Measurements from ENCODE around the gene SRPK2. TPM values are rescaled to one million over a fixed set of nuclear protein-coding genes. Genes with fewer than 3 reads are reported as not detected.
A peak's percentile ranks its signal among the peaks of the same experiment; 100 is the strongest.
"Not testable (repeated sequence)": the region's sequence is repeated elsewhere in the genome, so short reads cannot be mapped to it uniquely, and the experiment has no call there.

SRPK2 gene
- total RNA-seq, 1 experiment from 2014 or later = 58.2 TPM

- DNase-seq (ENCODE audit: low read depth, low spot score) = no peak
- Histone ChIP-seq H3K9me3 (ENCODE audit: control insufficient read depth, insufficient read depth, low read depth, low read length) (no peaks in the 10 kb centered on the region), H3K36me3 (ENCODE audit: control insufficient read depth, insufficient read depth, low read length) (no peaks in the 10 kb centered on the region), H3K27me3 (ENCODE audit: control insufficient read depth, insufficient read depth, low read length) (no peaks in the 10 kb centered on the region), H3K4me1 (ENCODE audit: control insufficient read depth, insufficient read depth, low read length) (no peaks in the 10 kb centered on the region), H3K4me3 (ENCODE audit: low read depth in 2 of 2, low read length in 2 of 2) (no peak overlapping the region), H3K27ac (ENCODE audit: low read length) (no peak overlapping the region)
- ATAC-seq = no peak
- intact Hi-C loops (cut with micrococcal nuclease; ENCODE audit: unreplicated experiment) = no loop called here
- POLR2A ChIA-PET = no interaction called here
- BruUV-seq (replicated peaks) = TSS peak; percentile 35
- CTCF ChIA-PET = interaction anchor here (0.7 kb wide), 1 partner anchor 140 kb away, joined by 7 read pairs; no protein-coding TSS in a partner anchor
- TF ChIP-seq TCF7L2 (IDR thresholded peaks at IDR 0.05; ENCODE audit: low read depth, low read length) (no peak), POLR2AphosphoS5 (IDR thresholded peaks at IDR 0.05; ENCODE audit: low read depth, low read length) (no peak)
- in situ Hi-C loops (cut with HindIII; ENCODE audit: low pct_unique_long_range_greater_than_20kb, low sequenced_read_pairs) = no loop called here
These were observed 61.5 kb downstream of the SRPK2 start for GRCh38 chr7:105327201-105327600.

- no TSS peak for BruUV-seq (replicated peaks)
- ChIA-PET CTCF (no interaction called here), POLR2A (no interaction called here)
- H3K27me3 ChIP-seq (ENCODE audit: control insufficient read depth, insufficient read depth, low read length) = no peaks in the 10 kb centered on the region
- intact Hi-C loops (cut with micrococcal nuclease; ENCODE audit: unreplicated experiment) (no loop called here), in situ Hi-C loops (cut with HindIII; ENCODE audit: low pct_unique_long_range_greater_than_20kb, low sequenced_read_pairs) (no loop called here)
- no peak overlapping the region for H3K4me3 ChIP-seq (ENCODE audit: low read depth in 2 of 2, low read length in 2 of 2)
- ATAC-seq (0 out of 2 replicates have a peak, but pooled peaks have one; percentile 26), DNase-seq (ENCODE audit: low read depth, low spot score) (no peak)
- H3K27ac ChIP-seq (ENCODE audit: low read length) = no peak overlapping the region
- no peaks in the 10 kb centered on the region for H3K36me3 ChIP-seq (ENCODE audit: control insufficient read depth, insufficient read depth, low read length)
- TF ChIP-seq TCF7L2 (IDR thresholded peaks at IDR 0.05; ENCODE audit: low read depth, low read length) (no peak), REST (IDR thresholded peaks at IDR 0.05; ENCODE audit: insufficient read depth in 1 of 2, low read depth in 2 of 2, low read length in 1 of 2) (no peak), SIN3A (IDR thresholded peaks at IDR 0.05; ENCODE audit: borderline replicate concordance, insufficient read depth, low read depth, low read length) (no peak), CTCF (IDR thresholded peaks at IDR 0.05) (no peak), POLR2AphosphoS5 (IDR thresholded peaks at IDR 0.05; ENCODE audit: low read depth, low read length) (no peak)
- H3K4me1 ChIP-seq (ENCODE audit: control insufficient read depth, insufficient read depth, low read length) = no peaks in the 10 kb centered on the region
- H3K9me3 ChIP-seq (ENCODE audit: control insufficient read depth, insufficient read depth, low read depth, low read length) = no peaks in the 10 kb centered on the region
These were observed 63.4 kb downstream of the SRPK2 start for GRCh38 chr7:105325216-105325904.

- intact Hi-C loops (cut with micrococcal nuclease; ENCODE audit: unreplicated experiment); ATAC-seq; POLR2A ChIA-PET; BruUV-seq (replicated peaks); H3K36me3 ChIP-seq (ENCODE audit: control insufficient read depth, insufficient read depth, low read length); H3K27ac ChIP-seq (ENCODE audit: low read length); DNase-seq (ENCODE audit: low read depth, low spot score); H3K27me3 ChIP-seq (ENCODE audit: control insufficient read depth, insufficient read depth, low read length); H3K4me1 ChIP-seq (ENCODE audit: control insufficient read depth, insufficient read depth, low read length); in situ Hi-C loops (cut with HindIII; ENCODE audit: low pct_unique_long_range_greater_than_20kb, low sequenced_read_pairs); H3K4me3 ChIP-seq (ENCODE audit: low read depth in 2 of 2, low read length in 2 of 2); H3K9me3 ChIP-seq (ENCODE audit: control insufficient read depth, insufficient read depth, low read depth, low read length): not testable (repeated sequence)
- CTCF ChIA-PET = interaction anchor here (0.6 kb wide), 1 partner anchor 353 kb away, joined by 7 read pairs; no protein-coding TSS in a partner anchor
These were observed 64.1 kb downstream of the SRPK2 start for GRCh38 chr7:105324606-105325005.
